Stimulated activated CD4-positive, alpha-beta T cell treated with anti-CD3 and anti-CD28 coated beads, Interleukin-4, amount 100 ng/mL, for 48 hours (primary cell): Measurements from ENCODE around the gene HOXD12.

Experiments
- DNase-seq, 2 donors: peaks; one replicate each; pipeline ENCODE4 v3.0.0-alpha.2; 2020; ENCODE audit warnings: low read depth in 2 of 2

The HOXD12 gene

DNA sequence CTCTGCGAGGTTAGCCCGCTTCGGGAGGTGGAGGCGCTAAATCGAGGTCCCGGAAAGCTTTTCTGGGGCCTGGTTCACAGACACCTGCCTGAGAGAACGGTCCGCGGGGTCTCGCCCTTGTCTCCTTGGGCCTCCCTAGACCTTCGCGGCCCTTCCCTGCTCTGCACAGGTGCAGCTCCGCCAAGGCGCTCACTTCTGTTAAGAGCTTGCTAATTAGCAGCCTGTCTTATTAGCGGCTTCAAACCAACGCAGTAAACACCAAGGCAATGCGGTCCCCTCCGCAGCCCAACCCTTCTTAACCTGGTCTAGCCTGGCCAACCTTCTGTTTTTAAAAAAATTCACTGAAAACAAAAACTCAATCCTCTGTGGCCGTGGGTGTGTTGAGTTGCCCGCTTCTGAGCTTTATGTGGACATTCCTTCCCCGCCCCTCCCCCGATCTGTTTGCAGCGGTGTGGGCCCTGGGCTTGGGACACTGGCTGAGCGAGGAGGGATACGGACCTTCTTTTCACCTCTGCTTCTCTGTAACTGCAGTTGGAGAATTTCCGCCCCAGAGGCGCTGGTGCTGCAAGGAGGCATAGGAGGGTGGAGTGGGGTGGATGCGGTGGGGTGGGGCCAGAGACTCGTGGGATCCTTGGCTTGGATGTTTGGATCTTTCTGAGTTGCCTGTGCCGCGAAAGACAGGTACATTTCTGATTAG, 48.4 kb downstream of the HOXD12 start:
- DNase-seq, result no peak

DNA sequence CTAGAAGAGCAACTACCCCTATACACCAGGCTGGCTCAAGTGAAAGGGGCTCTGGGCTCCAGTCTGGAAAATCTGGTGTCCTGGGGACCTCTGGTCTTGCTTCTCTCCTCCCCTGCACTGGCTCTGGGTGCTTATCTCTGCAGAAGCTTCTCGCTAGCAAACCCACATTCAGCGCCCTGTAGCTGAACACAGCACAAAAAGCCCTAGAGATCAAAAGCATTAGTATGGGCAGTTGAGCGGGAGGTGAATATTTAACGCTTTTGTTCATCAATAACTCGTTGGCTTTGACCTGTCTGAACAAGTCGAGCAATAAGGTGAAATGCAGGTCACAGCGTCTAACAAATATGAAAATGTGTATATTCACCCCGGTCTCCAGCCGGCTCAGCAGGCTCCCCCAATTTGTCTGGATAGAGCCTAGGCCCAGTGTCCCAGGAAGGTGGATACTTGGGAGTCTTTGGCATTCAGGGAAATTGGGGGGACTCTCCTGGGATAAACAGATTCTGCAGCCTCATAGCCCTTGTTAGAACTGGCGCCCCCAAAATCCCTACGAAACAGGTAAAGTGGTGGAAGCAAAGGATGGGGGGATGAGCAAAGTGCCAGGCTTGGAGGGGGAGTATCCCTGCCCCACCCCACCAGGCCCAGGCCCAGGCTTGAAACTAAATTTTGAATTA, 49.3 kb downstream of the HOXD12 start:
- DNase-seq, result no peak

DNA sequence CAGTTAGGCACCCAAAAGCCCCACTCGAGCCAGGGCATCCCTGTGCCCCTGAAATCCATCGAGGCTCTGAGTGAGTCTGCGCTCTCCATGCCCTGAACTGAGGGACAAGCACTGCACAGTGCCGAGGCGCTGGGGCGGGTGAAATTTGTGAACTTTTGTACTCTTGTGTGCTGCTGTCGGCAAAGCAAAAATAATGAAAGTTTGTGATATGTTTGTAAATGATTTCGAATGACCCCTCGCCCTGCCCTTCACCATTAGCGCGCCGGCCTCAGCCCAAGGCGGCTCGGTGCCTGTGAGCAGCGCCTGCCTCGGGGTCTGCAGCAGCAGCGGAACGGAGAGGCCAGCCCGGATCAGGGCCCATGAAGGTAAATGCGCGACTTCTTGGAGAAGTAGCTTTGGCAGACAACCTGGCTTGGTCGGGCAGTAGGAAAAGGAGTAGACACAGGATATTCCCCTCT, 49.9 kb downstream of the HOXD12 start:
- DNase-seq, result no peak

DNA sequence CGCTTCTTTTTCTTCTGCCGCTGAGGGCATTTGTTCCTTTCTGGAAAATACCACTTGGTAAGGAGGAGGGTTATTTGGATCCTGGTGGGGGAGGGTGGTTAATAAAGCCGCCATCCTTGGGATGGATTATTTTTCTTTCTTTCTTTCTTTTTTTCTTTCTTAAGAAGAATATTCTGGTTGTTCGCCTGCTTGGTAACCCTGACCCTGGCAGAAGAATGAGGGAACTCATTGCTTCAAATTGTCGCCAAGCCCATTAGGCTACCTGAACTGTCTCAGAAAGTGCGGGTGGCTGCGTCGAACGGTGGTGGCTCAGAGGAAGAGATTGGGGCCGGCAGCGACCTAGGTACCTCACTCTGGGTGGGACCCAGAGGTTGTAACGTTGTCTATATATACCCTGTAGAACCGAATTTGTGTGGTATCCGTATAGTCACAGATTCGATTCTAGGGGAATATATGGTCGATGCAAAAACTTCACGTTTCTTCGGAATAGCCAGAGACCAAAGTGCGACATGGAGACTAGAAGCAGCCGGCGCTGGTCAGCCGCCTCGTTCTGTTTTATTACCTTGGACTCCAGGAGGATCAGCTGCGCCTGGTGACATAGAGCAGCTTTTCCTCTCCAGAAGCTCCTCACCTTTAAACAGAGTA, 50.5 kb downstream of the HOXD12 start:
- DNase-seq, result no peak

DNA sequence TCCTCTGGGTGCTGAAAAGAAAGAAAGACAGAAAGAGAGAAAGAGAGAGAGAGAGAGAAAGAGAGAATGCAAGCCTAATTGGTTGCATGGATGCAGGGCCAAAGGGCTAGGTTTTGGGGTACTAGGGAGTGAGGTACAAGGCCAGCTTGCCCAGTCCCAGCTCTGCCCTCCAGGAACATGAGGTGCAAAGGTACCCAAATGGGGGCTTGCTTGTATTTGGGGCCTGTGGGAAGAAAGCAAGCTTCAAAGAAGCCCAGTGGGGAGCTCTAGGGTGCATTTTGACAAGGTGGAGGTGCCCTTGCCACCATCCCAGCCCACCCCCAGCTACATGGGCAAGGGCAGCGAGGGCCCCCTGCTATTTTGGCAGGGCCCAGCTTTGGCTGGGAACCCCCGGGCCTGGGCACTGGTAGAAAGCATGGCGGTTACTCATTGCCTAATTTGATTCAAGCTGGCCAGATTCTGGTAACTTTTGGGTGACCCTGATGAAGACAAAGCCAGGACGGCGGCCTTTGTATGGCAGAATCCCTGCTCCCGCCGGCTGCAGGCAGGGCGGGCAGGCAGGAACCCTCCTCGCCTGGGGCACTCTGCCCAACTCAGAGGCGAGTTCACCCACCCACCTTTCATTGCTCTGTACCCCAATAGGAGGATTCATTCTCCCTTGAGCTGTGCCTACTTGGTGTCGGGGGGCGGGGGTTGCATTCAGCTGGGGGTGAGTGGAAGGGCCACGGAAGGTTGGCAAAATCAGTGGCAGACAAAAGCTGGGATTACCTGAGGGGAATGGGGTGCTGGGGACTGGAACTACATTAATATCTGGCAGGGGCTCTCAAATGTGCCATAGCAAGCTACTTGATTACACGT, 51.2 kb downstream of the HOXD12 start:
- DNase-seq, result no peak

DNA sequence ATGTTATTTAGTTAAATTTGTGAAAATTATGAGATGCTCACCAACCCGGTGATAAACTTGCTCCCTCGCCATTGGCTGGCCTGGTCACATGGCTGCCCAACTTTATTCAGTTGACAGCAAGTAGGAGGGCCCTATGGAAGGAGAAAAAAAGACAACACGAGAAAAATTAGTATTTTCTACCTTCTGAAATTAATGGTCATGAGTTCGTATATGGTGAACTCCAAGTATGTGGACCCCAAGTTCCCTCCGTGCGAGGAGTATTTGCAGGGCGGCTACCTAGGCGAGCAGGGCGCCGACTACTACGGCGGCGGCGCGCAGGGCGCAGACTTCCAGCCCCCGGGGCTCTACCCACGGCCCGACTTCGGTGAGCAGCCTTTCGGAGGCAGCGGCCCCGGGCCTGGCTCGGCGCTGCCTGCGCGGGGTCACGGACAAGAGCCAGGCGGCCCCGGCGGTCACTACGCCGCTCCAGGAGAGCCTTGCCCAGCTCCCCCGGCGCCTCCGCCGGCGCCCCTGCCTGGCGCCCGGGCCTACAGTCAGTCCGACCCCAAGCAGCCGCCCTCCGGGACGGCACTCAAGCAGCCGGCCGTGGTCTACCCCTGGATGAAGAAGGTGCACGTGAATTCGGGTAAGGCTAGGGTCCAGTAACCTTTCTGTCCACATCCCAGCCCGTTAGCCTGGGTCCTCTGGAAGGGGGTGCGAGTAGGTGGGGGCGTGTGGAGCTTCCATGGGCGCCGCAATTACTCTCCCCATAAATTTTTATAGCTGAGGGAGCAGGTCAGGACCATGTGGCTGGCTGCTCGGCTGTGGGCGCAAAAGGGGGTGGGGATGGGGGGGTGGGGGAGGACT, 52.1 kb downstream of the HOXD12 start, which contains the start of gene HOXD4:
Gene HOXD4, plus strand, starts transcription at position 109 of the 846 bp plus-strand sequence. Its CDS starts 84 bp downstream, at position 193.
- no peak for DNase-seq
